K562 (cell line): ENCODE data around the gene BMI1. TPM values are rescaled to one million over a fixed set of nuclear protein-coding genes. Genes with fewer than 3 reads are reported as not detected.

Source experiments
- ATAC-seq: fragments of 200-7000 bp; cut with Tn5 transposase; 3 replicates; pipeline ENCODE4 v1.9.1; 2020; ENCODE audit warnings: moderate library complexity
- BruUV-seq: library from RNA; stranded (reverse); fragments of 400-500 nt; replicated peaks from 2 replicates; lab custom pipeline; 2021; lab: Mats Ljungman, UMichigan
- CTCF ChIA-PET: fragments of 300-600 bp; formaldehyde crosslinking; extraction: SDS; loops from one replicate; lab custom pipeline; 2021; ENCODE audit warnings: low intra/inter-chr PET ratio; lab: Yijun Ruan, JAX
- POLR2A ChIA-PET: fragments of 300-600, 350-650 bp; sonication (Branson Sonifier 250); formaldehyde crosslinking; extraction: SDS; loops from one replicate; lab custom pipeline; 2021; ENCODE audit warnings: antibody characterized with exemption, inconsistent platforms; lab: Yijun Ruan, JAX
- DNase-seq, 4 experiments: peaks; one replicate each; pipeline versions ENCODE4 v3.0.0 to v3.0.0-alpha.2; 2011 to 2018; ENCODE audit warnings: low spot score in 3 of 4, mixed read lengths in 3 of 4; ENCODE audit errors: extremely low read depth in 1 of 4
- FAIRE-seq: peaks from 2 replicates; lab custom pipeline; 2011; peaks lifted over from hg19 to GRCh38; lab: Jason Lieb, UNC
- H2AFZ ChIP-seq: 2 replicates; pipeline ENCODE4 v1.6.0; 2011; ENCODE audit warnings: low read depth, low read length, control low read depth, inconsistent platforms
- H3K27ac ChIP-seq: fragments of 200-600 bp; 3 replicates; pipeline ENCODE4 v1.8.0; 2011; ENCODE audit warnings: low read depth, mild to moderate bottlenecking, control low read depth, inconsistent platforms, low read length, moderate library complexity, mixed read lengths; ENCODE audit errors: extremely low read depth
- H3K27me3 ChIP-seq, 2 experiments: fragments of 300-600 bp in 1 of 2; 2 replicates in 1 of 2; 3 replicates in 1 of 2; pipeline versions ENCODE4 v1.6.0 to v1.8.0; 2011; ENCODE audit warnings: inconsistent platforms in 2 of 2, low read length in 2 of 2, mild to moderate bottlenecking in 1 of 2, mixed read lengths in 1 of 2, moderate library complexity in 1 of 2; ENCODE audit not compliant: control insufficient read depth in 2 of 2, insufficient read depth in 2 of 2
- H3K36me3 ChIP-seq: fragments of 300-600 bp; 3 replicates; pipeline ENCODE4 v1.8.0; 2011; ENCODE audit warnings: mild to moderate bottlenecking, low read length, inconsistent platforms; ENCODE audit not compliant: control insufficient read depth, insufficient read depth
- H3K4me1 ChIP-seq, 2 experiments: fragments of 200-600 bp in 1 of 2; replicated peaks in 1 of 2; 2 replicates in 1 of 2; 3 replicates in 1 of 2; pipeline versions ENCODE4 v1.5.1 to v1.8.0; 2011; ENCODE audit warnings: inconsistent platforms in 2 of 2, low read length in 2 of 2, mild to moderate bottlenecking in 1 of 2, mixed read lengths in 1 of 2, moderate library complexity in 1 of 2; ENCODE audit not compliant: control insufficient read depth in 2 of 2, insufficient read depth in 2 of 2
- H3K4me2 ChIP-seq: 2 replicates; pipeline ENCODE4 v1.6.1; 2011; ENCODE audit warnings: low read length, control low read depth, inconsistent platforms, mixed read lengths; ENCODE audit not compliant: insufficient read depth
- H3K4me3 ChIP-seq: fragments of 200-600 bp; sonication (generic), shearing (Covaris generic); 2 replicates; pipeline ENCODE4 v1.5.1; 2016; ENCODE audit warnings: control low read depth, inconsistent platforms
- H3K79me2 ChIP-seq: fragments of 200-600 bp; 3 replicates; pipeline ENCODE4 v1.8.0; 2011; ENCODE audit warnings: low read length, inconsistent platforms; ENCODE audit not compliant: control insufficient read depth, insufficient read depth
- H3K9ac ChIP-seq, 2 experiments: 2 replicates each; pipeline versions ENCODE4 v1.6.0 to v1.6.1; 2011; ENCODE audit warnings: low read depth in 2 of 2, low read length in 2 of 2, control low read depth in 1 of 2, inconsistent platforms in 1 of 2, mild to moderate bottlenecking in 1 of 2, mixed read lengths in 1 of 2; ENCODE audit not compliant: insufficient read depth in 1 of 2
- H3K9me1 ChIP-seq: one replicate; pipeline ENCODE4 v1.6.0; 2011; ENCODE audit warnings: inconsistent platforms, mild to moderate bottlenecking, low read length, moderate library complexity; ENCODE audit not compliant: control insufficient read depth, insufficient read depth
- H3K9me3 ChIP-seq: replicated peaks from 2 replicates; pipeline ENCODE4 v1.5.1; 2011; ENCODE audit warnings: low read depth, low read length, inconsistent platforms; ENCODE audit not compliant: control insufficient read depth, insufficient read depth
- H4K20me1 ChIP-seq: replicated peaks from 2 replicates; pipeline ENCODE4 v1.6.1; 2011; ENCODE audit warnings: low read length, inconsistent platforms, mixed read lengths; ENCODE audit not compliant: control insufficient read depth, insufficient read depth
- BCL6 ChIP-seq: fragments of 250-450 bp; sonication (Bioruptor Pico); IDR thresholded peaks from 2 replicates; pipeline ENCODE4 v1.4.0; 2020
- EZH2 ChIP-seq: IDR thresholded peaks from 2 replicates; pipeline ENCODE4 v1.6.1; 2012; ENCODE audit warnings: low read depth, mild to moderate bottlenecking, inconsistent platforms, low read length, borderline replicate concordance
- IRF2 ChIP-seq: sonication (generic); formaldehyde crosslinking; IDR thresholded peaks from 2 replicates; pipeline ENCODE4 v1.8.1; 2022; ENCODE audit warnings: mild to moderate bottlenecking, missing genetic modification reagents
- NFATC3 ChIP-seq: fragments of 450-650 bp; IDR thresholded peaks from 2 replicates; pipeline ENCODE4 v1.6.1; 2017; ENCODE audit warnings: mild to moderate bottlenecking
- YY1 ChIP-seq, 3 experiments: IDR thresholded peaks; 2 replicates each; pipeline ENCODE4 v1.6.1; 2011; ENCODE audit warnings: low read length in 2 of 3, mild to moderate bottlenecking in 2 of 3, moderate library complexity in 2 of 3, borderline replicate concordance in 1 of 3, control low read depth in 1 of 3, low read depth in 1 of 3; ENCODE audit not compliant: insufficient read depth in 3 of 3, insufficient replicate concordance in 2 of 3, control insufficient read depth in 1 of 3, insufficient read length in 1 of 3; ENCODE audit errors: extremely low read depth in 1 of 3
- ZNF165 ChIP-seq: fragments of 250-450 bp; sonication (Bioruptor Pico); IDR thresholded peaks from 2 replicates; pipeline ENCODE4 v1.4.0; 2020; ENCODE audit warnings: borderline replicate concordance
- ZNF584 ChIP-seq: fragments of 200-800 bp; sonication (Bioruptor generic); IDR thresholded peaks from 2 replicates; pipeline ENCODE4 v1.6.1; 2016; ENCODE audit warnings: low read depth, mild to moderate bottlenecking, missing genetic modification characterization, missing compliant biosample characterization
- ZNF695 ChIP-seq: fragments of 450-650 bp; formaldehyde crosslinking; IDR thresholded peaks from 2 replicates; pipeline ENCODE4 v1.4.0; 2020; ENCODE audit warnings: mild to moderate bottlenecking, moderate library complexity
- ZNF766 ChIP-seq: fragments of 200-800 bp; sonication (Bioruptor generic); conservative IDR thresholded peaks from 2 replicates; pipeline ENCODE4 v1.6.1; 2016; ENCODE audit warnings: missing genetic modification characterization, missing compliant biosample characterization
- WGBS: fragments of 100-300 bp; shearing (Covaris generic); methylation state at CpG from one replicate; pipeline ENCODE4 v1.1.6; 2016; ENCODE audit warnings: low coverage, mixed read lengths; ENCODE audit not compliant: insufficient coverage; ENCODE audit errors: missing lambda C conversion rate; 5-methylcytosine and 5-hydroxymethylcytosine counted together
- in situ Hi-C: fragments of 300-500 bp; cut with MboI; formaldehyde crosslinking; loops from 4 replicates; pipeline ENCODE4 v1.15.0; 2018; ENCODE audit warnings: inconsistent platforms, mixed read lengths
- intact Hi-C: fragments of 100-400 bp; cut with micrococcal nuclease; formaldehyde crosslinking; loops from 2 replicates; pipeline ENCODE4 v1.14.2; 2022
- polyA plus RNA-seq, 8 experiments: library from polyadenylated mRNA; depleted of rRNA in 4 of 8; stranded (reverse) in 5 of 8; unstranded in 3 of 8; fragments of >200 nt; fragmentation: Nextera tagmentation in 2 of 8; fragmentation: Illumina TruSeq in 1 of 8; extraction: Ambion mirVana in 2 of 8; extraction: Trizol in 1 of 8; gene quantifications; 2 replicates each; pipeline versions ENCODE4 v1.2.1 to v1.2.3, GENCODE V29; 2011 to 2014; ENCODE audit warnings: inconsistent platforms in 1 of 8, missing spikeins in 1 of 8
- total RNA-seq, 7 experiments: library from RNA; depleted of rRNA in 6 of 7; stranded (reverse); fragments of >200 nt in 6 of 7; fragmentation: Illumina TruSeq in 2 of 7; extraction: Trizol in 2 of 7; gene quantifications; 2 replicates each; pipeline versions ENCODE4 v1.2.1 to v1.2.3, GENCODE V29; 2011 to 2021; ENCODE audit warnings: low replicate concordance in 1 of 7
- TF ChIP-seq, protein P1 (sequence below), 2 experiments: fragments of 450-650 bp; IDR thresholded peaks; 2 replicates each; pipeline ENCODE4 v1.6.1; 2016
- TF ChIP-seq, protein P2 (sequence below): IDR thresholded peaks from 2 replicates; pipeline ENCODE4 v1.6.1; 2014; ENCODE audit warnings: antibody characterized with exemption
- TF ChIP-seq, protein P3 (sequence below): sonication (generic); formaldehyde crosslinking; IDR thresholded peaks from 2 replicates; pipeline ENCODE4 v1.8.0; 2022; ENCODE audit warnings: missing genetic modification reagents, mild to moderate bottlenecking, borderline replicate concordance

Gene BMI1
- total and polyA plus RNA-seq, 9 of the 15 experiments (the other 6 are each of a cell fraction or from before 2014, with no cell fraction given): 21.4 to 103 (median 70.8) TPM

GRCh38 chr10:22317076-22317370 lies 3.9 kb upstream of the BMI1 start (continued):
- TF ChIP-seq ZNF695 (CRISPR knock-in tag) (no peak), BCL6 (CRISPR knock-in tag) (no peak), IRF2 (CRISPR knock-in tag) (no peak), EZH2 (no peak)
- TF ChIP-seq, protein P1, sequence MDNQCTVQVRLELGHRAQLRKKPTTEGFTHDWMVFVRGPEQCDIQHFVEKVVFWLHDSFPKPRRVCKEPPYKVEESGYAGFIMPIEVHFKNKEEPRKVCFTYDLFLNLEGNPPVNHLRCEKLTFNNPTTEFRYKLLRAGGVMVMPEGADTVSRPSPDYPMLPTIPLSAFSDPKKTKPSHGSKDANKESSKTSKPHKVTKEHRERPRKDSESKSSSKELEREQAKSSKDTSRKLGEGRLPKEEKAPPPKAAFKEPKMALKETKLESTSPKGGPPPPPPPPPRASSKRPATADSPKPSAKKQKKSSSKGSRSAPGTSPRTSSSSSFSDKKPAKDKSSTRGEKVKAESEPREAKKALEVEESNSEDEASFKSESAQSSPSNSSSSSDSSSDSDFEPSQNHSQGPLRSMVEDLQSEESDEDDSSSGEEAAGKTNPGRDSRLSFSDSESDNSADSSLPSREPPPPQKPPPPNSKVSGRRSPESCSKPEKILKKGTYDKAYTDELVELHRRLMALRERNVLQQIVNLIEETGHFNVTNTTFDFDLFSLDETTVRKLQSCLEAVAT (IDR thresholded peaks at IDR 0.05): no peak; a peak in 1 of 4 replicates

DNA sequence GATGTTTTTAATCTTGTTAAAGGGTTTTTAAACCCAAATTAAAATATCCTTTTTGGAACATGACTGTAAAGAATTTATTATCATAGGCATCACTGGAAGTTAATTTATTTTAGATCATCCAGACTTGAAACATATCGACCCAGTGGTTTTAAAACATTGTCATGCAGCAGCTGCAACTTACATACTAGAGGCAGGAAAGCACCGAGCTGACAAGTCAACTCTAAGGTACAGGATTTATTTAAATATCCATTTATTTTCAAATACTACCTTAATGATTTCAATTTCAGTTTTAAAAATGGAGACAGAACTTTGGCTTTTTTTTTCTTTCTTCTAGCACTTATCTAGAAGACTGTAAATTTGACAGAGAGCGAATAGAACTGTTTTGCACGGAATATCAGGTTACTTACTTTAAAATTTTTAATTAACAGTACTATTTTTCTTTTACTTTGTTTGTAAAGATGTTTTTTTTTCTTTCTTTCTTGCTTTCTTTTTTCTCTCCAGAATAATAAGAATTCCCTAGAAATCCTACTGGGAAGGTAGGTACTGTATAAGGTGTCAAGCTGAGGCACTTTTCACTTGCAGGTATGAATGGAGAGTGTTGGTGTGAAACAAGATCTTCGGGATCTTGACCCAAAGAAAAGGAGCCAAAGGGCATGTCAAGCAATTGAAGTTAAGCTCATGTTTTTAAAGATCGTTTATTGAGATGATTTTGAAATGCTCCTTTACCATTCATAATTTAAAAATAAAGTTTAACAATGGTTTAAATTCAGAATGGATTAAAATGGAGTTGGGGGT lies 2.9 kb upstream of the BMI1 start:
- H3K9me1 ChIP-seq: no peaks in the 10 kb centered on the region
- peaks cover 10 to 11% of the 10 kb centered on the region in 2 experiments; a peak in 3 of 5 replicates for H3K4me1 ChIP-seq
- no peak for ATAC-seq
- no peaks in the 10 kb centered on the region for H3K9me3 ChIP-seq
- no peaks in the 10 kb centered on the region; the same call in 2 of the 3 replicates for H3K36me3 ChIP-seq
- peaks cover 6 to 7% of the 10 kb centered on the region in 2 experiments; a peak in 3 of 5 replicates for H3K27me3 ChIP-seq
- WGBS: 2% methylated on average over 6 of the region's 6 CpGs
- H3K4me3 ChIP-seq: peak overlapping the region; percentile 77
- H3K9ac ChIP-seq: peak overlapping the region in 1 of 2 experiments; percentile 84; a peak in 3 of 4 replicates
- ChIA-PET CTCF (no interaction called here), POLR2A (interaction anchor here (0.6 to 0.7 kb wide), 2 partner anchors 221 to 231 kb away, joined by 3 read pairs; no protein-coding TSS in a partner anchor)
- peaks cover 65% of the 10 kb centered on the region for H3K79me2 ChIP-seq
- DNase-seq: no peak
- BruUV-seq: no TSS peak
- intact Hi-C loops (loop anchor here (2.0 to 10.0 kb wide), 5 partner anchors 73 to 791 kb away; partner anchors contain the start of gene SKIDA1), in situ Hi-C loops (no loop called here)
- no peak overlapping the region for H2AFZ ChIP-seq
- no peaks in the 10 kb centered on the region for H4K20me1 ChIP-seq
- H3K4me2 ChIP-seq: peak overlapping the region; percentile 51
- peak overlapping the region; percentile 95; the same call in 2 of the 3 replicates for H3K27ac ChIP-seq
- FAIRE-seq: no peak
- TF ChIP-seq ZNF165: no peak
- TF ChIP-seq, protein P2, sequence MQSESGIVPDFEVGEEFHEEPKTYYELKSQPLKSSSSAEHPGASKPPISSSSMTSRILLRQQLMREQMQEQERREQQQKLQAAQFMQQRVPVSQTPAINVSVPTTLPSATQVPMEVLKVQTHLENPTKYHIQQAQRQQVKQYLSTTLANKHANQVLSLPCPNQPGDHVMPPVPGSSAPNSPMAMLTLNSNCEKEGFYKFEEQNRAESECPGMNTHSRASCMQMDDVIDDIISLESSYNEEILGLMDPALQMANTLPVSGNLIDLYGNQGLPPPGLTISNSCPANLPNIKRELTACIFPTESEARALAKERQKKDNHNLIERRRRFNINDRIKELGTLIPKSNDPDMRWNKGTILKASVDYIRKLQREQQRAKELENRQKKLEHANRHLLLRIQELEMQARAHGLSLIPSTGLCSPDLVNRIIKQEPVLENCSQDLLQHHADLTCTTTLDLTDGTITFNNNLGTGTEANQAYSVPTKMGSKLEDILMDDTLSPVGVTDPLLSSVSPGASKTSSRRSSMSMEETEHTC: no peak
- no peak for TF ChIP-seq ZNF584 (CRISPR knock-in tag)
- TF ChIP-seq ZNF766 (CRISPR knock-in tag): 0 out of 2 replicates have a peak, but pooled peaks have one; percentile 29
- 0 out of 2 replicates have a peak, but pooled peaks have one; percentile 20 for TF ChIP-seq NFATC3
- TF ChIP-seq YY1 (IDR thresholded peaks at IDR 0.05; ENCODE audit: borderline replicate concordance in 1 of 3, control insufficient read depth in 1 of 3, extremely low read depth in 1 of 3, insufficient read depth in 3 of 3, insufficient read length in 1 of 3, insufficient replicate concordance in 2 of 3, low read depth in 1 of 3, low read length in 2 of 3): no peak
- TF ChIP-seq, protein P3, sequence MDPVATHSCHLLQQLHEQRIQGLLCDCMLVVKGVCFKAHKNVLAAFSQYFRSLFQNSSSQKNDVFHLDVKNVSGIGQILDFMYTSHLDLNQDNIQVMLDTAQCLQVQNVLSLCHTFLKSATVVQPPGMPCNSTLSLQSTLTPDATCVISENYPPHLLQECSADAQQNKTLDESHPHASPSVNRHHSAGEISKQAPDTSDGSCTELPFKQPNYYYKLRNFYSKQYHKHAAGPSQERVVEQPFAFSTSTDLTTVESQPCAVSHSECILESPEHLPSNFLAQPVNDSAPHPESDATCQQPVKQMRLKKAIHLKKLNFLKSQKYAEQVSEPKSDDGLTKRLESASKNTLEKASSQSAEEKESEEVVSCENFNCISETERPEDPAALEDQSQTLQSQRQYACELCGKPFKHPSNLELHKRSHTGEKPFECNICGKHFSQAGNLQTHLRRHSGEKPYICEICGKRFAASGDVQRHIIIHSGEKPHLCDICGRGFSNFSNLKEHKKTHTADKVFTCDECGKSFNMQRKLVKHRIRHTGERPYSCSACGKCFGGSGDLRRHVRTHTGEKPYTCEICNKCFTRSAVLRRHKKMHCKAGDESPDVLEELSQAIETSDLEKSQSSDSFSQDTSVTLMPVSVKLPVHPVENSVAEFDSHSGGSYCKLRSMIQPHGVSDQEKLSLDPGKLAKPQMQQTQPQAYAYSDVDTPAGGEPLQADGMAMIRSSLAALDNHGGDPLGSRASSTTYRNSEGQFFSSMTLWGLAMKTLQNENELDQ (CRISPR knock-in tag): no peak
